A549 (cell line): ENCODE results near the gene THBS1.

ENCODE experiments used
- CHD4 ChIP-seq: fragments of 200-600 bp; sonication (generic); IDR thresholded peaks from 2 replicates; pipeline ENCODE4 v1.6.1; 2016; ENCODE audit warnings: antibody characterized with exemption, mild to moderate bottlenecking, borderline replicate concordance
- CTCF ChIP-seq: fragments of >200 bp; sonication (Bioruptor Twin); formaldehyde crosslinking; IDR thresholded peaks from 3 replicates; pipeline ENCODE4 v1.5.1; 2016
- GATA3 ChIP-seq: IDR thresholded peaks from 2 replicates; pipeline ENCODE4 v1.6.1; 2012; ENCODE audit warnings: borderline replicate concordance

GRCh38 chr15:39585389-39585841 lies 4.5 kb downstream of the THBS1 start:
- TF ChIP-seq CTCF (no peak), CHD4 (no peak), GATA3 (no peak)
